Trophoblast cell (in vitro differentiated cells and primary cell): ENCODE data around the gene CCDC187.

Experiments
- DNase-seq, 2 donors: peaks; one replicate each; pipeline ENCODE4 v3.0.0-alpha.2; 2016
- H2AFZ ChIP-seq: 2 replicates; pipeline ENCODE4 v1.6.1; 2013; ENCODE audit warnings: low read length, moderate library complexity, mild to moderate bottlenecking; ENCODE audit not compliant: insufficient read depth, poor library complexity
- H2AK5ac ChIP-seq: 2 replicates; pipeline ENCODE4 v1.6.1; 2013; ENCODE audit warnings: mild to moderate bottlenecking, low read length
- H2BK120ac ChIP-seq: 2 replicates; pipeline ENCODE4 v1.6.1; 2013; ENCODE audit warnings: low read length, mild to moderate bottlenecking, moderate library complexity; ENCODE audit not compliant: insufficient read depth, poor library complexity
- H2BK12ac ChIP-seq: 2 replicates; pipeline ENCODE4 v1.6.1; 2013; ENCODE audit warnings: mild to moderate bottlenecking, low read length, moderate library complexity
- H2BK5ac ChIP-seq: 2 replicates; pipeline ENCODE4 v1.6.1; 2013; ENCODE audit warnings: low read length, low read depth, moderate library complexity, mild to moderate bottlenecking; ENCODE audit not compliant: poor library complexity
- H3K14ac ChIP-seq: 2 replicates; pipeline ENCODE4 v1.6.1; 2013; ENCODE audit warnings: mild to moderate bottlenecking, low read length
- H3K18ac ChIP-seq: 2 replicates; pipeline ENCODE4 v1.6.1; 2013; ENCODE audit warnings: mild to moderate bottlenecking, low read length
- H3K23ac ChIP-seq: 2 replicates; pipeline ENCODE4 v1.6.1; 2013; ENCODE audit warnings: low read length
- H3K27ac ChIP-seq: 2 replicates; pipeline ENCODE4 v1.5.1; 2013; ENCODE audit warnings: low read depth, mild to moderate bottlenecking, inconsistent platforms, low read length, moderate library complexity
- H3K27me3 ChIP-seq: 2 replicates; pipeline ENCODE4 v1.6.1; 2013; ENCODE audit warnings: inconsistent platforms, mild to moderate bottlenecking, low read length, moderate library complexity; ENCODE audit not compliant: insufficient read depth
- H3K36me3 ChIP-seq, 2 experiments: 1 replicate in 1 of 2; 2 replicates in 1 of 2; pipeline ENCODE4 v1.6.1; 2013; ENCODE audit warnings: low read length in 2 of 2, mild to moderate bottlenecking in 2 of 2, moderate library complexity in 1 of 2; ENCODE audit not compliant: insufficient read depth in 2 of 2, control insufficient read depth in 1 of 2
- H3K4ac ChIP-seq: 2 replicates; pipeline ENCODE4 v1.6.1; 2013; ENCODE audit warnings: low read depth, mild to moderate bottlenecking, low read length, moderate library complexity
- H3K4me1 ChIP-seq, 2 experiments: 1 replicate in 1 of 2; 2 replicates in 1 of 2; pipeline ENCODE4 v1.6.1; 2013; ENCODE audit warnings: low read length in 2 of 2, mild to moderate bottlenecking in 2 of 2, moderate library complexity in 1 of 2; ENCODE audit not compliant: insufficient read depth in 2 of 2, control insufficient read depth in 1 of 2
- H3K4me2 ChIP-seq: 2 replicates; pipeline ENCODE4 v1.6.1; 2013; ENCODE audit warnings: inconsistent platforms, mild to moderate bottlenecking, low read length, moderate library complexity
- H3K4me3 ChIP-seq: 2 replicates; pipeline ENCODE4 v1.5.1; 2013; ENCODE audit warnings: mild to moderate bottlenecking, low read depth, low read length, inconsistent platforms
- H3K79me1 ChIP-seq: one replicate; pipeline ENCODE4 v1.6.1; 2013; ENCODE audit warnings: low read length
- H3K79me2 ChIP-seq: 2 replicates; pipeline ENCODE4 v1.6.1; 2013; ENCODE audit warnings: low read length, mild to moderate bottlenecking; ENCODE audit not compliant: control insufficient read depth, insufficient read depth, poor library complexity
- H3K9ac ChIP-seq: 2 replicates; pipeline ENCODE4 v1.6.1; 2013; ENCODE audit warnings: mild to moderate bottlenecking, low read length
- H3K9me3 ChIP-seq: 2 replicates; pipeline ENCODE4 v1.6.1; 2013; ENCODE audit warnings: low read depth, mild to moderate bottlenecking, control low read depth, inconsistent platforms, low read length; ENCODE audit not compliant: insufficient read depth
- H4K12ac ChIP-seq: 2 replicates; pipeline ENCODE4 v1.6.1; 2013; ENCODE audit warnings: low read depth, mild to moderate bottlenecking, low read length, moderate library complexity
- H4K8ac ChIP-seq: 2 replicates; pipeline ENCODE4 v1.6.1; 2013; ENCODE audit warnings: low read depth, mild to moderate bottlenecking, low read length, moderate library complexity
- H4K91ac ChIP-seq: one replicate; pipeline ENCODE4 v1.6.1; 2013; ENCODE audit warnings: low read depth, mild to moderate bottlenecking, low read length, moderate library complexity
- WGBS: extraction: QIAGEN DNeasy Blood & Tissue Kit; methylation state at CpG from one replicate; pipeline ENCODE4 v1.1.7; 2013; ENCODE audit warnings: missing lambda C conversion rate; ENCODE audit not compliant: insufficient read length, insufficient coverage; ENCODE audit errors: extremely low coverage; 5-methylcytosine and 5-hydroxymethylcytosine counted together

Gene CCDC187

DNA sequence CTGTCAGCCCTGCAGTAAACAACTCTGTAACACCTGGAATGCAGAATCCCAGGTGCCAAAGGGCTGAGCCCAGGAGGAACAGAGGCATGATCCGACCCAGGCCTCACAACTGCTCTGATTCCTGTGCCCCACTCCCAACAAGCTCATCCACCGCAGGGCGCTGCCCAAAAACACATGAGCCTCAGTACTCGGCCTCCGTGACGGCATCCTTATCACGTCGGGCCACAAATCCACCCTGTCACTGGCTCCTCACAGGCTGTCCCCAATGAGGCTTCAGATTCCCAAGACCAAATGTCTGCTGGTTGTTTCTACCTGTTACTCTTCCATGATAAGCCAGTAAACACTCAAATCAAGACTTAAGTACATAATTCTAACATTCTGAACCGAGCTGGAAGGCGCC lies 73.5 kb downstream of the CCDC187 start:
- Histone ChIP-seq H3K9me3 (no peaks in the 10 kb centered on the region), H3K4me2 (no peak overlapping the region), H3K27ac (no peak overlapping the region), H3K4me1 (peaks cover 0 to 1% of the 10 kb centered on the region in 2 experiments), H3K23ac (no peak overlapping the region), H3K4ac (no peak overlapping the region), H3K27me3 (no peaks in the 10 kb centered on the region), H3K36me3 (no peaks in the 10 kb centered on the region), H2BK120ac (no peak overlapping the region), H2AFZ (no peak overlapping the region), H3K79me1 (no peaks in the 10 kb centered on the region), H3K4me3 (no peak overlapping the region), H2BK5ac (no peak overlapping the region), H3K18ac (no peak overlapping the region), H2AK5ac (no peak overlapping the region), H2BK12ac (no peak overlapping the region), H4K8ac (no peak overlapping the region), H4K91ac (no peak overlapping the region), H4K12ac (no peak overlapping the region), H3K79me2 (no peaks in the 10 kb centered on the region), H3K14ac (no peak overlapping the region), H3K9ac (no peak overlapping the region)
- DNase-seq: no peak
- WGBS: no CpG with 5 or more reads among the region's 10 CpGs

DNA sequence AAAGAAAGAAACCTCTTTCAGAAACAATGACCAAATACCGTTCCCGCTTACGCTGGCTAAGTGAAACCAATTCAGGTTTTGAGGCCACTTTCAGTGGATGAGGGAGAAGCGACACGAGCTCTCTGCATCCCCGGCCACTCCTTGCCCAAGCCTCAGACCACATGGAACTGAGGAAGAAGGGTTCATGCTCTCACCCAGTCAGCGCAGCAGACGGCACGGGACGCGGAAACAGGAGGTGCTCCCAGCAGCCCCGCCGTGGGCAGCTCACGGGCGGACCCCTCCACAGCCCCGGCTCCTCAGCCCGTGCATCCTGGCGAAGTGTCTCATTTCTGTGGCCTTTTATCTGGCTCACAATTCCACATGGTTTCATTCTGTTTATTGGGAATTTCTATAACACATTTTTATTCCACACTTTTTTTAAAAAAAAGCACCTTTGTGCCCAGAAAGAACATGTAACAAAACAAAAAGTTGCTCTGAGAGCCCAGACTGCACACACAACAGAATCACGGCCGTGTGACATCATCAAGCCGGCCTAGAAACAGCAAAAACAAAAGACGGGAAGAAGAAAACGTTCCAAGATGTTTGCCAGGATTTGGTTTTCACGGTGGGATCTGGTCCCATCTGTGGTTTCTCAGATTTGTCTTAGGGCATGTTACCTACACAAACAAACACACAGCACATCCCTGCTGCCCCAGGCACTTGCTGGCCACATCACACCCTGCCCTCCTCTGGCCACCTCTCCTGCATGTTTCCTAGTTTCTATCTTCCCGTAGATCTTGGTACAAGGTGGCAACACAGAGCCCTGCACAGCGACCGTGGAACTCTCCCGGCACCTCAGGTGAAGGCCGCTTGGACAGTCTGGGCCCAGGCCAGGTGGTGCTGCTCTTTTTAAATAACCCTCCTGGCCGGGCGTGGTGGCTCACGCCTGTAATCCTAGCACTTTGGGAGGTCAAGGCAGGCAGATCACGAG lies 74.5 kb downstream of the CCDC187 start:
- no peak overlapping the region for H3K18ac ChIP-seq
- H2BK12ac ChIP-seq: no peak overlapping the region
- H3K79me1 ChIP-seq: no peaks in the 10 kb centered on the region
- H2AK5ac ChIP-seq: no peak overlapping the region
- H3K27me3 ChIP-seq: no peaks in the 10 kb centered on the region
- no peak overlapping the region for H4K91ac ChIP-seq
- no peak overlapping the region for H2BK120ac ChIP-seq
- WGBS: no CpG with 5 or more reads among the region's 33 CpGs
- H3K23ac ChIP-seq: no peak overlapping the region
- H3K36me3 ChIP-seq: no peaks in the 10 kb centered on the region
- no peak overlapping the region for H3K4me3 ChIP-seq
- peaks cover 0 to 1% of the 10 kb centered on the region in 2 experiments for H3K4me1 ChIP-seq
- H3K4me2 ChIP-seq: no peak overlapping the region
- H3K9me3 ChIP-seq: no peaks in the 10 kb centered on the region
- H3K9ac ChIP-seq: no peak overlapping the region
- no peak overlapping the region for H2BK5ac ChIP-seq
- H3K79me2 ChIP-seq: no peaks in the 10 kb centered on the region
- H4K8ac ChIP-seq: no peak overlapping the region
- H3K14ac ChIP-seq: no peak overlapping the region
- DNase-seq: no peak
- no peak overlapping the region for H3K4ac ChIP-seq
- H3K27ac ChIP-seq: no peak overlapping the region
- no peak overlapping the region for H2AFZ ChIP-seq
- no peak overlapping the region for H4K12ac ChIP-seq

DNA sequence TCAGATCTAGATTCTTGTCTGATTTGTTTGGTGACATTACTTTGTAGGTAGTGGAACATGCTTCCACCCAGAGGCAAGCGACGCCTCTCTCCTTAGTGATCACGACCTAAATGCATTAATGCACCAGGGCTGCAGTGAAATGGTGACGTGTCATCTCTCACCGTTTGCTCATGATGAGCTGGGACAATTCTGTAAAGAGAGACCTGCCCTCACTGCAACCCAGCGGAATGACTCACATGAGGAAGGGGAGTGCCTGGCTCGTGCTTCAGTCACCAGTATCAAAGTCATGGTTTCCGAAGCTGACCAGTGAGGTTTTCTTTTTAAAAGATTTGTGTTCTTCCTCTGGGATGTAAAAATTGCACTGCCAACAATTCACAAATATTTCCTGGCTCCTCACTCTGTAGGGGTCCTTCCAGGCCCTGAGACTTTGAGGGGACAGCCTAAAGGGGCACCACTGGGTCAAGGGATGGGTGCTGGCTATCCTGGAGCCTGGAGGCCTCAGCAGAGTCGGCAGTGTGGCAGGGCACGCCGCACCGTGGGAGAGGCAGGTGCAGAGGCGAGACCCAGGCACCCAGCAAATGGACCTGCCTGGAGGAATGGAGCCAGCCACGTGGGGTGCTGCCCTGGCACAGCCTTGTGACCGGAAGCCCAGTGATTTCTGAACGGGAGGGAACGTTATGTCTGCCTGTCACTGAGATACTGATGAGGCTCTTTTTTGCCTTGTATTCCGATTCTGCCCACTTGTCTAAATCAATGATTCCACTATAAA lies 75.6 kb downstream of the CCDC187 start:
- Histone ChIP-seq H4K91ac (no peak overlapping the region), H3K79me1 (no peaks in the 10 kb centered on the region), H3K4ac (no peak overlapping the region), H2BK12ac (no peak overlapping the region), H2BK120ac (no peak overlapping the region), H3K27ac (no peak overlapping the region), H3K18ac (no peak overlapping the region), H4K12ac (no peak overlapping the region), H3K4me1 (peaks cover 0 to 1% of the 10 kb centered on the region in 2 experiments), H3K23ac (no peak overlapping the region), H3K4me3 (no peak overlapping the region), H3K9ac (no peak overlapping the region), H3K9me3 (no peaks in the 10 kb centered on the region), H3K79me2 (no peaks in the 10 kb centered on the region), H2BK5ac (no peak overlapping the region), H2AFZ (no peak overlapping the region), H3K27me3 (no peaks in the 10 kb centered on the region), H3K4me2 (no peak overlapping the region), H2AK5ac (no peak overlapping the region), H4K8ac (no peak overlapping the region), H3K36me3 (peaks cover 0 to 5% of the 10 kb centered on the region in 2 experiments), H3K14ac (no peak overlapping the region)
- no CpG with 5 or more reads among the region's 18 CpGs for WGBS
- DNase-seq: no peak

DNA sequence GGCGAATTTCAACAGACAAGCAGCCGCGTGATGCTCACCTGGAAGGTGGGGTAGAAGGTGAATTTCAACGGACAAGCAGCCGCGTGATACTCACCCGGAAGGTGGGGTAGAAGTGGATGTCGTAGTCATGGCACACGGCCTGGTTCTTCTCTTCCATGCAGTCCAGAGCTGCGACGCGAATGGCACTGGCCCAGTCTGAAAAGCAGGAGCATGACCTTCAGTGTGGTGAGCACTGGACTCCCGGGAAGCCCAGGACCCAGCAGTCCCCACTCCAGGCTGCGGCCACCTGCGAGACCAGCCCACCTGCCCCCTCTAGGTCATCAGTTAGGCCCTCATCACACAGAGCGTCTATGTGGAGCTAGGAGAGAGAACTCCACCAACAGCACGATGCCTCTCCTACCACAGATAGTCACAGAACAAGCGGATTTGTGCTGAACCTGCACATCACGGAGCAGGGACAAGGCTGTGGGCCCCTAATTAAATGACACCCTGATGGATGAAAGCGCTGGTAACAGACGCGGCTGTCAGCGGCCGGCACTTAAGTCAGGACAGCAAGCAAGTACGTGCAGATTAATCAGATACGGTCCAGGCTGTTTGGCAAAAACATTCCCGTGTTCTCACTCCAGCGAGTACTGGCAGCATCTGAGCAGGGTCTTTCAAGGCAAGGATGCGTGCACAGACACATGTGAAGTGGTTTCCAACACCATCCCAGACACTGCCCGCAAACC lies 77.0 kb downstream of the CCDC187 start:
- no CpG with 5 or more reads among the region's 30 CpGs for WGBS
- no peak overlapping the region for H2BK5ac ChIP-seq
- H2AK5ac ChIP-seq: no peak overlapping the region
- no peak overlapping the region for H3K9ac ChIP-seq
- no peak overlapping the region for H3K4ac ChIP-seq
- H3K4me1 ChIP-seq: peaks cover 0 to 1% of the 10 kb centered on the region in 2 experiments
- no peak overlapping the region for H2BK12ac ChIP-seq
- peaks cover 0 to 5% of the 10 kb centered on the region in 2 experiments for H3K36me3 ChIP-seq
- no peak overlapping the region for H3K27ac ChIP-seq
- H3K4me2 ChIP-seq: no peak overlapping the region
- H3K27me3 ChIP-seq: no peaks in the 10 kb centered on the region
- H3K4me3 ChIP-seq: no peak overlapping the region
- H3K79me2 ChIP-seq: no peaks in the 10 kb centered on the region
- no peak overlapping the region for H4K91ac ChIP-seq
- H2AFZ ChIP-seq: no peak overlapping the region
- H4K12ac ChIP-seq: no peak overlapping the region
- H3K18ac ChIP-seq: no peak overlapping the region
- H4K8ac ChIP-seq: no peak overlapping the region
- no peak overlapping the region for H2BK120ac ChIP-seq
- H3K23ac ChIP-seq: no peak overlapping the region
- no peak for DNase-seq
- no peaks in the 10 kb centered on the region for H3K9me3 ChIP-seq
- no peak overlapping the region for H3K14ac ChIP-seq
- H3K79me1 ChIP-seq: no peaks in the 10 kb centered on the region
